ENCODE data around the gene RFC3.
"Not testable (repeated sequence)": the region's sequence is repeated elsewhere in the genome, so short reads cannot be mapped to it uniquely, and the experiment has no call there.

RFC3 gene, protein sequence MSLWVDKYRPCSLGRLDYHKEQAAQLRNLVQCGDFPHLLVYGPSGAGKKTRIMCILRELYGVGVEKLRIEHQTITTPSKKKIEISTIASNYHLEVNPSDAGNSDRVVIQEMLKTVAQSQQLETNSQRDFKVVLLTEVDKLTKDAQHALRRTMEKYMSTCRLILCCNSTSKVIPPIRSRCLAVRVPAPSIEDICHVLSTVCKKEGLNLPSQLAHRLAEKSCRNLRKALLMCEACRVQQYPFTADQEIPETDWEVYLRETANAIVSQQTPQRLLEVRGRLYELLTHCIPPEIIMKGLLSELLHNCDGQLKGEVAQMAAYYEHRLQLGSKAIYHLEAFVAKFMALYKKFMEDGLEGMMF

DNA sequence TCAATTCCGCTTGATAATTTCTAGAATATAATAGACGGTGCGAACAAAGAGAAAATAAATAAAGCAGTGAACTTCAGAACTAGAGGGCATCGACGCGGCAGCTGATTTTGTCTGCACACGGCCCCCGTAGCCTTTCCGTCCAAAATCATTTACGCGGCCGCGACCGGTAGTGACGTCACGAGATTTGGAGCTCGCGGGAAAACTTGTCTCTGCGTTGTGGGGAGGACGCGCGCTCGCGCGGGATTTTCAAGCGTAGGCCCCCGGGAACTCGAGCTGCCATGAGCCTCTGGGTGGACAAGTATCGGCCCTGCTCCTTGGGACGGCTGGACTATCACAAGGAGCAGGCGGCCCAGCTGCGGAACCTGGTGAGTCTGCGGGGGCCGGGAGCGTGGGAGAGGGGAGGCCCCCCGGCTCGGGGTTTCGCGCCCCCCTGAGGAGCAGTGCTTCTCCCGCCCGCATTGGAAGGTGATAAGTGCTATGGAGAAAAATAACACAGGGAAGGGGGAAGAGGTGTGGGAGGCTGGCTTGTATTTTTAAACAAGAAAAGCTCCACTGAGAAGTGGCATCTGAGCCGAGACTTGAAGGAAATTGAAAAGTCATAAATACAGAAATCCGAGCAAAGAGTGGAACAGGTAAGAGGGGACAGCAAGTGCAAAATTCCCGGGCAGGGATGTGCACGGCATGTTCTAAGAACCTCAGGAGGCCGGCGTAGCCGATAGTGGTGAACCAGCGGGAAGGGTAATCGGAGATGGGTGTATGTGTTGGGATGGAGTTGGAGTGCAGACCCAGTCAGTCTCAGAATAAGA is at the start of gene RFC3:
Gene RFC3 (plus strand): TSS at position 249 of the 806 bp plus-strand sequence. CDS start 30 bp downstream, at position 279.
- peak; percentile 53 for DNase-seq (ENCODE audit: low spot score)

DNA sequence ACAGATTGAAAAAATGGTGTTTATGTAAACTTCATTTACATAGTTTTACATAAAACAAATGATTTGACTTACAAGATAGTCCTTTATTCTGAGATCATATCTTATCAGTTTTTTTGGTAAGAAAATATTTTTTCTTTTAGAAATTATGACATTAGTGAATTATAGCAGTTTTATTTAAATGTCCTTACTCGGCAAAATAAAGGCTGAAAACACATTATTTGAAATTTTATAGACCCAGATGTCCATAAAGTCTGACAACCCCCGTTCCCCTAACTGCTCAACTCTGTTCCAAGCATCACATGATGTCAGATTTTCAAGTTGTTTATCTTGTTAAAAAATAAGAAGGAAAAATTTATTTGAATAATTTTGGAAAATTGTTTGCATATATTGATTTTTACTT is 46.7 kb upstream of the RFC3 start:
- DNase-seq (ENCODE audit: low spot score): no peak

DNA sequence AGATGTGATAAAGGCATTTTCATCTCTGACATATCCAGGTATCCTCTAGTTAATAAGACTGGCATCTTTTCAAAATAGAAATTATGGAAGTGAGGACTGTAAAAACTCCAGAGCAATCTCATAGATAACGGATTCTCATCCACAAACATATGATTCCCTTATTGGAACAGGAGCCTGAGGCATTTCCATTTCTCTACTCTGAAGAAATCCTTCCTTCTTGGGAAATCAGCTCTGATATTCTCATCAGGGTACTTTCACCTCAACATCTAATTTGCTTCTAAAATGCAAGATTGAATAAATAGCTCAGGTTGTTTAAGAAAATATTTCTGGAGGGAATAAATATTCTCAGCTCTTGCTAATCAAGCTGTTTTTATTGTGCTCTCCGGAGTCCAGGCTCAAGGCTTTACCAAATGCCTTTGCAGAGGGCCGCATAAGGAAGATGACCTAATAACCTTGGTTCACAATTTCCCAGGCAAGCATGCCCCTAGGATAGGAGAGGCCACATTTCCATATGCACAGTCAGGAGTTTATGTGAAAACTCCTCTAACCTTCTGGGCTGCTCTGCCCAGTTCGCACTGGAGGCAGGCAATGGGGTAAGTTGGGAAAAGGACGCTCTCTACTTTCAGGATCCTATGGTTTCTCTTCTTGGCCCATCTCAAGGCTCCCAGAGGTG is 44.0 kb upstream of the RFC3 start:
- DNase-seq (ENCODE audit: low spot score): no peak

DNA sequence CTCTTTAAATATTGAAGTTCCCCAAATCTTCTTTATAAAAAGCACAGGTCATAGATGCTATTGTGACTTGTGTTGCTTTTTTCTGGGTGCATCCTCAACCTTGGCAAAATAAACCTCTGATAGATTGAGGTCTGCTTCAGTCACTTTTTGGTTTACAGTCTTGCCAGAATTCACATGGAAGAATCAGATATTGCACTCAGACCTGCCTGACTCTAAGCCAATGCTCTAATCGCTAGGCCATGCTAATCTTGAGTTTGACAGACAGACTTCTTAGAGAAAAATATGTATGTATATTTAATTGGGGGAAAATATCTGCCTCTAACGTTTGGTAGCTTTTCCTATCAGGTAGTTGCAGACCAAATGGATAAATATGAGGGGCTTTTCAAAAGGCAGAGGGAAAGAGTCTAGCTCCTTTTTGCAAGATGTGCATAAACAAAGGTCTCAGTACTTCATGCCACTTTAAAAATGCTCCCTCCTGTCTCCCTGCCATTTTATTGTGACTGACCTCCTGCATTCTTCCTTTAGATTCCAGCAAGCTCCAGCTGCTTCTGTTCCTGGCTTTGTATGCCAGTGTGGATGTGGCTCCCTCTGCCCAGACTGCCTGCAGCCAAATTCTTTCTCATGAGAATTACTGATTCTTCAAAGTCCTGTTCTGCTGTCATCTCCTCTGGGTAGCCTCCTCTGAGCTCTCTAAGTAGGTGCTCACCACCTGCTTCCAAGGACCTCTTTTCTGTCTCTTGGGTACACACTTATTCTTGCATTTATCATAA is 42.4 kb upstream of the RFC3 start:
- DNase-seq (ENCODE audit: low spot score): no peak

DNA sequence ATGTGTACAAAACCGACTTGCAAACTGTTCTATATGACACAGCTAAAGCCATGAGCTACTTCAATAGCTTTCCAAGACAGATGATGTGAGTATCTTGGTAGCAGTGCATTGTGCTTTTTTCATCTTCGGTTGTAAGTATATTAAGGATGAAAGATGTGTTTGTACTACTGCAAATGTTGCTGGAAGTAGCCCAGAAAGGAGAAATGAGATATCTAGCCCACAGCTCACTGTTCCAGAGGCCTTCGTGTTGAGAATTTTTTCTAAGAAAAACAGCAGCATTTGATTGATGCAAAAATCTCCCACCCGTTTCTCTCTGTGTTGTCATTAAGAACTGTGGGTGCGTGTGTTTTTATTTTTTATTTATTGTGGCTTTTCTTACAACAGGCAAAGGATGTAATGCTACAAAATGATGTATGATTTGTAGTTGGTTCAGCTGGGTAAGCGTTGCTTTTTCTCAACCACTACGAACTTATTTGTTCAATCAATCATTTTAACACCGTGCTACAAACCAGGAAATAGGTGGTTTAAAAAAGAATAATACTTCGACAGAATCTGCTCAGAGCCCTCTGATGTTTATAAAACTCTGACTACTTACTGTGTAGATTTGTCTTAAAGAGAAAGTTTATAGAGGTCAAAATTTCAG is 41.6 kb upstream of the RFC3 start:
- no peak for DNase-seq (ENCODE audit: low spot score)

DNA sequence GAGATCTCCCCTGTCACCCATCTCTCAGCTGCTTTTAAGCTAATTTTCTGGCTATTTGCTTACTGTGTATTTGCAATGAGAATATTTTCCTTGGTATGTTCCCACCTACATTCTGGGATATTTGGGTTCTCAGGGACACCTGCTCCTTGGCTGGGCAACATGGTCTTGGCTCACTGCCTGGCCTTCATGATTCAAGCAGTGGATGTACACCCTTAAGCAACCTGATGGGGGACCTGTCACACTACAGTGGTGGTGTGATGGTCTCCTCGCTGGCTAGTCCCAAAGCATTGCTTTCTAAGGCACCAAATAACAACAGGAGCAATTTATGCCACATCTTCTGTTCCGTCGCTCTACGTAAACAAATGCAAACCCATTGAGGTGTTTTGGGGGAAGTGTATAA is 35.3 kb upstream of the RFC3 start:
- no peak for DNase-seq (ENCODE audit: low spot score)

DNA sequence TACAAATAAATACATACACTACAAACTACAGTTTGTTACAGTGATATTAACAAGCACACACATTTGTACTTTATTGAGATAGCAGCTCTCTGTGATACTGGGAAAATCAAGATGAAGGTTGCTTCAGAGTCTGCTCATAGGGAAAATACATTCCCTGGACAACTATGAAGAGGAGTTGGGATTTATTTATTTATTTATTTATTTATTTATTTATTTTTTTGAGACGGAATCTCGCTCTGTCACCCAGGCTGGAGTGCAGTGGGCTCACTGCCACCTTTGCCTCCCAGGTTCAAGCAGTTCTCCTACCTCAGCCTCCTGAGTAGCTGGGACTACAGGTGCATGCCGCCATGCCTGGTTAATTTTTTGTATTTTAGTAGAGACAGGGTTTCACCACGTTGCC is 34.7 kb upstream of the RFC3 start:
- DNase-seq (ENCODE audit: low spot score): not testable (repeated sequence)

DNA sequence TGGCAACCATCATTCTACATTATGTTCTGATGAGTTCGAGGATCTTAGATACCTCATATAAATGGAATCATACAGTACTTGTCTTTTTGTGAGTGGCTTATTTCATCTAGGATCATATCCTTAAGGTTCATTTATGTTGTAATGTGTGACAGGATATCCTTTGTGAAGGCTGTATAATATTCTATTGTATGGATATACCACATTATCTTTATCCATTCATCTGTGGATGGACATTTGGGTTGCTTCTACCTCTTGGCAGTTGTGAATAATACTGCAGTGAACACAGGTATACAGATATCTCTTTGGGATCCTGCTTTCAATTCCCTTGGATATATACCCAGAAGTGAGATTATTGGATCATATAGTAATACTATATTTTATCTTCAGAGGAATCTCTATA is 33.2 kb upstream of the RFC3 start:
- no peak for DNase-seq (ENCODE audit: low spot score)

DNA sequence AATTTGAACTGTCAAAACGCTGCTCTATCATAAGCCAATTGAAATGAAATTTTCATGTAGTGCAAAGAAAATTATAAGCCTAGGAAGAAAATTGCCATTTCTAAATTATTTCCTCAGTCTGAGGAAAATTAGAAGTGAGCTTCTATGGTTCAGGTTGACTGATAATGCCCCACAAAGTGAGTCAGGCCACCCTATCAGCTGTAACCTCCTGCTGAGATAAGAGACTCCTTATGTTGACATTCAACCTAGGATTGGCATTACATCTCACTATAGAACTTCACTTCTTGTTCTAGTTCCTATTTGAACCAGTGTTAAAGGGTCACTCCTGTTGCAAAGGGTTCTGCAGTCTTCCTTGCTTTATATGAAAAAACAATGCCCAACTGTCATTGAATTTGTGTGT is 32.6 kb upstream of the RFC3 start:
- no peak for DNase-seq (ENCODE audit: low spot score)

DNA sequence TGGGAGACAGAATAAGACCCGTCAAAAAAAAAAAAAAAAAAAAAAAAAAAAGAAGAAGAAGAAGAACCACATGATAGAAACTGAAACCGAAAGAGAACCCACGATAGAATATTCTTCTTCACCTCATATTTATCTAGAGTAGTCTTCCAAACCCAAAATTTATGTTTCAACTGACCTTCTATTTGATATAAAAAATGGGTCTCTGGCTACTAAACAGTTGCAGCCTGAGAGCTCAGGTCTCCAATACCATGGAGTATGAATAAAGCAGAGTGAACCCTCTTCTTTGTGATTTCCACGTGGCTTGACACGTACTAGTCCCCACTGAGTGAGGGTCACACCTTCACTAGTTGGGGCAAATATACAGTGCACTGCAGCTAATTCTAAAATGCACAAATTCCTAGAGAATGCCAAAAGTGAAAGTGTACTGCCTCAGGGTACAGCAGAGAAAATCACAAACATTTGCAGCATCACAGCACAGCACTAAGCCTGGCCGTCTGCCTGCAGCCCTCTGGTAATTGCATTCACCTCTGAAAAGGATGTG is 30.8 kb upstream of the RFC3 start:
- DNase-seq (ENCODE audit: low spot score): no peak

DNA sequence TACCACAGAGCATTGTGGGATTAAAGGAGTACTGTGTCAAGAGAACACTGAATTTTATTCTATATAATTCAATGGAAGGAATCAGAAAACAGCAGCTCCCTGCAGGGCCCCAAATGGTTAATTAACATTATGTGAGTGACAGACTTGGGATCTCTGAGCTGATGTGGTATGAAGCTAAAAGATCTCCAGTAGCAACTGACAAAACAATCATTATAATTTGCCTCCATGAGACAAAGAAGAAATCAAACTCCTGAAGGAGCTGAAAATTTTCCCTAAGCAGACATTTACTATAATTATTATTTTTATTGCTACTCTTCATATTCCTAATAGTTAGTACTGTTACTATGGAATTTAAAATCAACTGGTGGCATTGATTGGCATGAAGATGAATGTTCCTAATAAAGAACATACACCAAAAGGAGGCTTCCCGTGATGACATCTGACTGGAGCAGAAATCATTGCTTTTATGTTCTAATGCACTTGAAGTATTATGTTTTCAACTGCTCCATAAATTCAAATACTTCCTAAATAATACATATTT is 28.8 kb upstream of the RFC3 start:
- no peak for DNase-seq (ENCODE audit: low spot score)

DNA sequence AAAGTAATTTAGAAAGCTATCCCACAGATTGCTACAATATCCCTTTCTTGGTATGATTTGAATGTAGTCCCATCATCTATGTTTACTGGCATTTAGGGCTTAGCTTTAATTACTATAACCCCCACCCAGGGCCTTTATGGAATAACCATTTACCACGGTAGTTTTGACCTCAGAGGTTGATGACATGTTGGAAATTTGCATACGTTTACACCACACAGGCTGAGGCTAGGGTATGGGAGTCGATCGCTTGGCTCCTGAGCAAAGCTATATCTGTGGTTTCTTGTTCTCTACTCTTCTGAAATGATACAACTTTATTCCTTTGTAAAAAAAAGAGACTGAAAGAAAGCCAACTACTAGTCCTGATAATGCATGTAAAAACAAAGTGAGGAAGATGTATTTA is 28.2 kb upstream of the RFC3 start:
- no peak for DNase-seq (ENCODE audit: low spot score)

DNA sequence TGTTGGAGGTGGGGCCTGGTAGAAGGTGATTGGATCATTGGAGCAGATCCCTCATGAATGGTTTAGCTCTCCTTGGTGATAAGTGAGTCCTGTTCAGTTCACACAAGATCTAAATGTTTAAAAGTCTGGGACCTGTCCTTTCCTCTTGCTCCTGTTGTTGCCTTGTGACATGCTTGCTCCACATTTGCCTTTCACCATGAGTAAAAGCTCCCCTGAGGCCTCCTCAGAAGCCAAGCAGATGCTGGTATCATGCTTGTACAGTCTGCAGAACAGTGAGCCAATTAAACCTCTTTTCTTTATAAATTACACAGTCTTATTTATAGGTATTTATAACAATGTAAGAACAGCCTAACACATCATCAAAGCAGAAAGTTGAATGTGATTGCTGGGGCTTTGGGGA is 24.2 kb upstream of the RFC3 start:
- DNase-seq (ENCODE audit: low spot score): no peak

DNA sequence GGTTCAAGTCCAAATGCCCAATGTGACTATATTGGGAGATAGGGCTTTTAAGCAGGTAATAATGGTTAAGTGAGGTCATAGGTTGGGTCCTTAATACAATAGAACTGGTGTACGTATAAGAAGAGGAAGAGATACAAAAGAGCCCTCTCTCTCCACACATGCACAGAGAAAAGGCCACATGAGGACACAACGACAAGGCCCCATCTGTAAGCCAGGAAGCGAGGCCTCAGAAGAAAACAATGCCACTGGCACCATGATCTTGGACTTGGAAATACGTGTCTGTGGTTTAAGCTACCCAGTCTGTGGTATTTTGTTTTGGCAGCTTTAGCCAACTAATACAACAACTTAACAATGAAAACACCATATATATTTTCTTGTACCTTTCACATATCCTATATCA is 23.4 kb upstream of the RFC3 start:
- DNase-seq (ENCODE audit: low spot score): no peak

DNA sequence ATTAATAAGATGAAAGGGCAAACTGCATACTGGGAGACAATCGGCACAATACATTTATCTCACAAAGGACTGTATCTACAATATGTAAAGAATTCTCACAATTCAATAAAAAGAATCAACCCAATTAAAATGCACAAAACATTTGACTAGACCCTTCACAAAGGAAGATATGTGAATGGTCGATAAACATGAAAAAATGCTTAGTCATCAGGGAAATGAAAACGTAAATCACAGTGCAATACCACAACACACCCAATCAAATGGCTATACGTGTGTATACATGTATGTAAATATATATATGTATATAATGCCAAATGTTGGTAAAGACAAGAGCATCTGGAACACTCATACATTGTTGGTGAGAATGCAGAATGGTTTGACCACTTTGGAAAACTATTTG is 21.9 kb upstream of the RFC3 start:
- DNase-seq (ENCODE audit: low spot score): no peak

DNA sequence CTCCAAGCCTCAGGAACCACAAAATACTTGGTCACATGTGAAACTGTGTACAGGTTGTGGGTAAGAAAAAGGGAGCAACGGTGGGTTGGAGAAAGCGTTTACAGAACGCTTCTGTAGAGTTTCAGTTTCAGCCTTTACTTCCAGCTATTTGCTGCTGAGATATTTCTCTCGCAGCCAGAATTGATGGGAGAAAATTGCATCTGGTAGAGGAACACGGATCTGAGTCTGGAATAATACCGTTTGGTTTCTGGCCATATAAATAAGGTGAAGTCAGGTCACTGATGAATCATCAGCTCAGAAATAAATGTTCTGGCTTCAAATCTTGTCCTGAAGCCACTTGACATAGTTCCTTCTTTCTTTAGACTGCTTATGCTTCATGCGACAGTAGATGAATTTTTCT is 20.3 kb upstream of the RFC3 start:
- no peak for DNase-seq (ENCODE audit: low spot score)

DNA sequence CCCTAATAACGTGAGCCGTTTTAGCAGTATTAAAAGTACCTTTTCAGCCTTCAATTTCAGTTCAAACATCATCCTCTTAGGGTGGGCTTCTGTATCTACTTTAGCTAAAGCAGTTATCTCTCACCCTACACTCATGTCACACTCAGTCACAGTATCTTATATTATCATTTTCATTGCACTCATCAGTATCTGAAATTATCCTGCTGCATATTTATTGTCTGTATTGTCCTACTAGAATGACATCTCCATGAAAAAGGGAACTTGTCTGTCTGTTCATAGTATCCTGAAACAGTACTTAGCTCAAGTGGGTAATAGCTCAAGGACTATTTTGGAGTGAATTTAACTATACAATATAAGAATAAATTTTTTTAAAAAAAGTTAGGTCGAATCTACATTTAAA is 19.9 kb upstream of the RFC3 start:
- no peak for DNase-seq (ENCODE audit: low spot score)

DNA sequence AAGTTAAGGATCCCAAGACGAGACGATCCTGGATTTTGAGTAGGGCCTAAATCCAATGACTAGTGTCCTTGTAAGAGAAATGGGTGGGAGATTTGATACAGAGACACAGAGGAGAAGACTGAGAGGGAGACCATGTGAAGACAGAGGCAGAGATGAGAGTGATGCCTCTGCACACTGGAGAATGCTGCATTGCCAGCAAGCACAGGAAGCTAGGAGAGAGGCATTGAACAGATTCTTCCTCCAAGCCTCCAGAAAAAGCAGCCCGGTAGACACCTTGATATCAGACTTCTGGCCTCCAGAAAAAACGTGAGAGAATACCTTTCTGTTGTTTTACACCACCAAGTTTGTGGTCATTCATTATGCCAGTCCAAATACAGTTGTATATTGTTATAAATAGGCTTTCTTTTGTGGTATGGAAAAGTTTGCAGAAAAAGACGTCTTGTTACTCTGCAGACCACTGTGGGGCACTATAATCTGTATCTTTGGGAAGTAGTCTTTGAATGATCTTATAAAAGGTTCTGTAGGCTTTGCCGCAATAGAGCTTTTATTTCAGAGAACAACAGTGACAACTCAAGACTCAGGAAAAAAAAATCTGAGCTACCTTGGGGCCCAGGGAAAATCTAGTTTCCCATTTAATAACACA is 17.9 kb upstream of the RFC3 start:
- DNase-seq (ENCODE audit: low spot score): no peak

DNA sequence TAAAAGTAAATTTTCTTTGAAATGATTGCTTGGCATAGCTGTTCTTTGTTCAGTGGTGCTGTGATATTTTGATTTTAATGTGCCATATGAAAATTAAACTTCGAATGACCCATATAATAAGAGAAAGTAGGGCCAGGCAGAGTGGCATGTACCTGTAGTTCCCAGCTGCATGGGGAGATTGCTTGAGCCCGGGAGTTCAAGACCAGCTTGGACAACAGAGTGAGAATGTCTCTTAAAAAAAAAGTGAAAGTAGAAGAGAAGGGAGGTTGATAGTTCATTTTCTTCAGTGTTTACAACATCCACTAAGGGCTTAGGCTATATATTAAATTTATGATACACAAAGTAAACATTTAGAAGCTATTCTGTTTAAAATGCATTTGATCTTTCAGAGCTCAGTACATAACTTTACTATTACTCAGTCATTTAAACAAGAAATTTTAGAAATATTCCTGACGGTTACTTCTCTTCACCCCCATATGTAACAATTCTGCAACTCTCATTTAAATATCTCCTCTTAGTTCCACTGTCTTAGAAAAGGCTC is 17.2 kb upstream of the RFC3 start:
- DNase-seq (ENCODE audit: low spot score): no peak

DNA sequence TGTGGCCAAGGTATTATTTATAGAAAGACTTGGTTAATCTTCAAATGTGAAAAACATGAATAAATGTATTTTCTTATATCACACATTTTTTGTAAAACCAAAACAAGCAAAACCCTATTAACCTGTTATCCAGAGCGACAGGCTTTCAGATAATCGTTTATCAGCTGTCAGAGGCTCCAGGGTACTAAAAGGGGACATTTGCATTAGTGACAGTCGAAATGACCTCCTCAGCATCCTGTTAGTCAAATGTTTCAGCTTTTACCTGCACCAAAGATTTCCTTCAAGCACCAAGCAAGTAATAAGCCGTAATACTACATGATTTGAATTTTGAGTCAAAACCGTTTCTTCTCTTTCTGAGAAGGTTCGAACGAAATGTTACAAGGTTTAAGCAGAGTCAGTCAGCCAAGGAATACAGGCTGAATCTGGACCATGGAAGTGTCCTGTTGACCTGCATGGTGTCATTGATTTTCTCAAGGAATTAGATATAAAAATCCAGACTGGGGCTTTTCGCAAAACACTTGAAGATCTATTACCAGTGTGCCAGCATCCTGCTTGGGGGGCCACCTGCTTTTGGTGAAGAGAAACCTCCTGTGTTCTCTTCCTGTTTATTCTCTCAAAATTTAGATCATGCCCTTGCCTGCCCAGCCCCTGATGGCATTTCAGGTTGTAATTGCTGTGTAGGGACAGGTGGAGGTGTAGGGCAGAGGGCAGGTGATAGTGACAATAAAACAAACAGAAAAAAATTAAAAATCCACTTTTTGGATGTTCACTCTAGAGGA is 11.3 kb upstream of the RFC3 start:
- DNase-seq (ENCODE audit: low spot score): no peak
